GM18868 (cell line): ENCODE data around the gene ZNHIT3.
"Not testable (repeated sequence)": the region's sequence is repeated elsewhere in the genome, so short reads cannot be mapped to it uniquely, and the experiment has no call there.

Source experiments
- ATAC-seq: cut with Tn5 transposase; IDR thresholded peaks from one replicate; pipeline ENCODE4 v1.9.1; 2021; ENCODE audit warnings: mild to moderate bottlenecking, moderate library complexity; ENCODE audit not compliant: unreplicated experiment

The ZNHIT3 gene

DNA sequence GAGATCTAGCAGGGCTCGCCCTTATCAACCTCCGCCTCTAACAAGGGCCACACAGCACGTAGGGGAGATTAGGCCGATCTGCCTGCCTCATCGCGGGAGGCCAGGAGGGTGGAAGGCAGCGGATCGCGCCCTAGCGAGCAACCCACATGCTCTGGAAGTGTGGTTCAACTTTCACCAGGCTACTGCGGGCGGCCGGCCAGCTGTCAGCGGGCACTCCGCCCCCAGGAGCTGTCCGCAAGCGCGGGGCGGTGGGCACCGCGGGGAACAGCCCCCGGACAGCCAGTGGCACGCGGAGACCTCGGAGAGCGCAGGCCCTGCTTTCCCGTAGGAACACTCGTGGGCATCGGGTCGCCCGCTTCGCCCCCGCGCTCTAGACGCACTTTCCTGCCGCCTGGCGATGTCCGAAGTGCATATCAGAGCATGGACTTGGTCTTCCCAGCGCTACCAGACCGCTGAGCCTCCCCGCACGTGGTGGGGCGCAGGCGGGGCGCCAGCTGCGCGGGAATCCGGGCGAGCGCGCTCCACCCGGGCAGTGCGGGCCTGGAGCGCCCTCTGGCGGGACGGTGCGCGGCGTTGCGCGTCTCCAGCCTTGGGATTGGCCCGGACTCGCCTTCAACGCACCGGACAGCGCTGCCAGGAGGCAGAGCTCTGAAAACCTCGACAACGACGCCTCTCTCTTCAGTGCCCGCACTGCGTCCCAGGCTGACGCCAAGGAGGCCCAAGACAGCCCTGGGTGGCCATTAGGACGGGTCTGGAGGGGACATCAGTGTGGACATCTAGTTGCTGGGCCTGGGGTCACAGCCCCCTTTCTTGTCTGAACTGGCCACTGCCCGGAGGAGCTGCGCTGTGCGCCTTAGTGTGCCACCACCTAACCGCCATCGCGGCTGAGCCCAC is 3.6 kb upstream of the ZNHIT3 start:
- no peak for ATAC-seq

DNA sequence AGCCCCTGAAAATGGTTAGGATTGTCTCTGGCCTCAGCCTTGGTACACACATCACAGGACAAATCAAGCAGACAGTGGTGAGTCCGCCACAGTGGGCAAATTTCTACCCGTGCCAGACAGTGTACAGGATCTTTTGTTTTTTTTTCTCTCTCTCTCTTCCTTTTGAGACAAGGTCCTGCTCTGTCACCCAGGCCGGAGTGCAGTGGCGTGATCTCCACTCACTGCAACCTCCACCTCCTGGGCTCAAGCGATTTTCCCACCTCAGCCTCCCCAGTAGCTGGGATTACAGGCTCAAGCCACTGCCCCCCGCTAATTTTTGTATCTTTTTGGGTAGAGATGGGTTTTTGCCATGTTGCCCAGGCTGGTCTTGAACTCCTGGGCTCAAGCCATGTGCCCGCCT is 2.5 kb upstream of the ZNHIT3 start:
- ATAC-seq = not testable (repeated sequence)

DNA sequence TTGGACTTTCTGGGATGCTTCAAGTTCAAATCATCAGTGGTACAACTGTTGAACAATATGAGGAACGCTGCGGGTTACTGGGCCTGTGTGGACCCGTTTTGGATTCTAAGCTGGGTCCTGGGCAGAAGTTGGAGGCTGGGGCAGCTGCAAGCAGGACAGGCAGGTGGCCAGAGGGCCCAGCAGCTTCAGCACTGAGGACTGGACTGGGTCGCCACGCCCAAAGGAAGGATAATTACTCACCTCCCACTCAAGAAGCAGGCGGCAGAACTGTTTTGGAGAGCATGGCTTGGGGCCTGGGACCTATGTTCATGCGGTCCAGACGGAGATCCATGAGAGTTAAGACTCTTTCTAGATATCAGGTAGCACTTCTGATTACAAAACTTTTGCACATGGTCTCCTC is 1.5 kb upstream of the ZNHIT3 start:
- no peak for ATAC-seq

DNA sequence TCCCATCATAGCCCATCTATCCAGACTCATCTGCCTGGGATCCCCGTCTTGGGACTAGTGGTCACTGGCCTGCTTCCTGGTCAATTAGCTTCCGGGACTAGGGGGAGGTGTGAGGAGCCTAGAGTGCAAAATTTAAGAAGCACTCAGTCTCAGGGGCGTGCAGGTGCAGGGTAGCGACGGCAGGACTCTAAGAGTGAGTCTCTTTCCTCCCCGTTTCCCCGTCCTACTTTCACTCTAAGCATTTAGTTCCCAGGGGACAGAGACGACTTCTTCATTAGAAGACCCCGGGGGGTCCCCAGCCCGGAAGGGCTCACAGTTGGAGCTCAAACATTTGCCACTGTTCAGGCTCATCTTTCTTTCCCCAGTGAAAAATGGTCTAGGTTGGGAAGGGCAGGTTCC is 677 bp upstream of the ZNHIT3 start:
- ATAC-seq = no peak

DNA sequence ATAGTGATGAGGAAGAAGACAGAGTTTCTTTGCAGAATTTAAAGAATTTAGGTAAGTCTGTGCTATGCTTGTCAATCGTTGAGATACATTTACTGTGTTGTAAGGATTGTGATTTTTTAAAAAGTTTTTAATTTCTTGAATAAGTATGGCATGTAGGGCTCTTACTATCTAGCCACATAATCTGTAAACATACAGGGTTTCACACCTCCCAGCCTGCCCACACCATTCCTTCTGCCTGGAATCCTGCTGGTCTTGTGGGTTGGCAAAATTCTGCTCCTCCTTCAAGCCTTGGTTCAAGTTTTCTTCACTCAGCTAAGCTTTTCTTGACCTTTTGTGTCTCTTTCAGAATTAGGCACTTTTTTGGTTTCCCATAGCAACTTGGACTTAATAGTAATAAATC is 7.5 kb downstream of the ZNHIT3 start:
- no peak for ATAC-seq

DNA sequence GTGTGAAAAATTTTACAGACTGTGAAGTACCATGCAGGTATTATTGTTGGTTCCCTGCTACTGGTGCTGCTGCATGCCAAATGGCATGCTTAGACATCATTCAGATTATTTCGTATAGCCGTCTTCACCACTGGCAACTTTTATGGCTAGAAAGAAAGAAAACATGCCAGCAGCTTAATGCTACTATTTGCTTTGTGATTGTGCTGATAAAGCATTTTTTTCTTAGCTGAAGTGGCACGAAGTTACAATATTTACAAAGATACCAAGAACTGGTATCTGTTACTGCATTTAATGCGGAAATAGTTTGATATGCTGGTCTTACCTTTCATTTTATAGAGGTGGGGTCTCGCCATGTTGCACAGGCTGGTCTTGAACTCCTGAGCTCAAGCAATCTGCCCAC is 8.2 kb downstream of the ZNHIT3 start:
- ATAC-seq = no peak

DNA sequence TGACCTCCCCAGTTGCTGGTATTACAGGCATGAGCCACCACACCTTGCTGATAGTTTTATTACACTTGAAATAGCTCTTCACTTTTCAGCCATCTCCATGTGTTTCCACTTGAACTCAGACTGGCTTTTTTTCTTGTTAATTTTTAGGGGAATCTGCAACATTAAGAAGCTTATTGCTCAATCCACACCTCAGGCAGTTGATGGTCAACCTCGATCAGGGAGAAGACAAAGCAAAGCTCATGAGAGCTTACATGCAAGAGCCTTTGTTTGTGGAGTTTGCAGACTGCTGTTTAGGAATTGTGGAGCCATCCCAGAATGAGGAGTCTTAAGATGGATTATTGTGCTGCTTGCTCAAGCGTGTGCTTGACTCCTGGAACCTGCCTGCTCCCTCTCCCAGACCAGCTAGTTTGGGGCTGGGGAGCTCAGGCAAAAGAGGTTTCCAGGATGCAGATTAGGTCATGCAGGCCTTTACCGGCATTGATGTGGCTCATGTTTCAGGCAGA is 8.6 kb downstream of the ZNHIT3 start:
- ATAC-seq = no peak

DNA sequence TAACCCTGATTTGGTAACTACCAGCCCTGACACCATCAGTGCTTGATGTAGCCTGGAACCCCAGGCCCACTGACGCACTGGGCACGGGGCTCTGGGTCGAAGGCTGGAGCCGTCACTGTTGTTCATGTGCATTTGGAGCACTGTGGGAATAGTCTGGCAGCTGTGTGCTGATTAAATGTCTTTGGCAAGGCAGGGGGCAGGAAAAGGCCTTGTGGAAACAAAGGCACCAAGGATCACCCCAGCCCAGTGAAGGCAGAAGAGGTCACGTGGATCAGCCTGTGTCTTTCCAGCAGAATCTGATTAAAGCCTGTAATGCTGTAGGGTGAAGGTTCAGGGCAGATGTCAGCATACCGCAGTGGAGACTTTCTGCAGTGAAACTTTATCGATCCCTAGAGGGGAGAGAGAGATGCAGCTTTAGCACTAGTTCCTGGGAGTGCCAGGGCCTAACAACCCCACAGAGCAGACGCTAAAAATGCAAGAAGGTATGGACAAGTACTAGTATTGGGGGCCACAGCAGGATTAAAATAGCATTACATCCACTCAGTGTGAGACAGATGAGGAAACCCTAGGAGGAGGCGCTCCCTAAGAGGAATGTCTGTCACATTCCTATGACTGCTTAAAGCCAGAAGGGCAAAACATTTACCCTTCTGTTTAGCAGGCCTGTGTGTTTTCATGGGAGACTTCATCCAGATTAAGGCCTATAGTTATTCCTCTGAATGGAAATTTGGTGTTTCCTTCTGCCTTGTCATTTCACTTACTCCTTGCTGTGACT is 9.7 kb downstream of the ZNHIT3 start:
- ATAC-seq = no peak

DNA sequence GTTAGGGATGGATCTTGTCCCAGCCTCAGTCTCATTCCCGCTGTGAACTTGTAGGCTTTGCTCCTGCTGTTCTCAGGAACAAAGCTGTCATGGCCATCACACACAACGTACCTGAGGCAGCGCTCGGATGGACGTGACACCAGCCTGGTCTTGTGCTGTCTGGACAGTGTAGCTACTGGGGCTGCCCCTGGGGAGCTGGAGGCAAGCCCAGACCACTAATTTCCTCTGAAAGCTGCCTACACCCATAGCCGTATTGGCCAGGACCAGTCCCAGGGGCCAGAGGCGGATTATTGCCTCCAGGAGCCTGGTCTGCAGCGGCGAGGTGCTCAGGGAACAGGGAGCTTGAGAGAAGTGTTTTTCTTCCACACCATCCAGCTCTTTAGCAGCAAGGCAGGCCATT is 11.7 kb downstream of the ZNHIT3 start:
- no peak for ATAC-seq

DNA sequence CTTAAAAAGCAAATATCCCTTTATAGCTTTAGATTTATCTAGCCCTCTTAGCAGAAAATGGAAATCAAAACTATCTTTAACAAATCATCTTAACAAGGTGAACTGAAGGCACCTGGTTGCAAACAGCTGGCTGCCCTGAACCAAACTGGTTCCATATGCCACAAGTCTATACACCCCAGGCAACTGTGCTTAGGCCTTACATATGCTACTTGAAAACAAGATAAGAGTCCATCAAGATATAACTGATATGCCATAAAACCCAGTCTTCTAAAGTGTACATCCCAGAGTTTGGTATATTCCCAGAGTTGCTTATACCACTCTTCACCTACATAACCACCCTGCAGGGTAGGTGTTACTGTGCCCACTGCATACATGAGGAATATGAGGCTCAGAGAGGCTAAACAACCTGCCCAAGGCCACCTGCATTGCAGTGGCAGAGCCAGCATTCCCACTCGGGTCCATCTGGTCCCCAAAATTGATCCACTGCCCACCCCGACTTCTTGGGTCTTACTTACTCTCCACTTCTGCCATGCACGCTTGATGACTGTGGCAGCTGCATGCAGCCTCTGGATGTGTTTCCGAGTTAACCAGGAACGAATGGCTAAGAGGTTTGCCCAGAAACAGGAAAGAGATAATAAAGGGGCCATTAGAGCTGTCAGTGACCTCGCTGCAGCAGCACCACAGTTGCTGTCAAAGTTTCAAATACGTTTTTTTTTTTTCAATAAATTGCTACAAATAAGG is 12.2 kb downstream of the ZNHIT3 start:
- ATAC-seq = no peak

DNA sequence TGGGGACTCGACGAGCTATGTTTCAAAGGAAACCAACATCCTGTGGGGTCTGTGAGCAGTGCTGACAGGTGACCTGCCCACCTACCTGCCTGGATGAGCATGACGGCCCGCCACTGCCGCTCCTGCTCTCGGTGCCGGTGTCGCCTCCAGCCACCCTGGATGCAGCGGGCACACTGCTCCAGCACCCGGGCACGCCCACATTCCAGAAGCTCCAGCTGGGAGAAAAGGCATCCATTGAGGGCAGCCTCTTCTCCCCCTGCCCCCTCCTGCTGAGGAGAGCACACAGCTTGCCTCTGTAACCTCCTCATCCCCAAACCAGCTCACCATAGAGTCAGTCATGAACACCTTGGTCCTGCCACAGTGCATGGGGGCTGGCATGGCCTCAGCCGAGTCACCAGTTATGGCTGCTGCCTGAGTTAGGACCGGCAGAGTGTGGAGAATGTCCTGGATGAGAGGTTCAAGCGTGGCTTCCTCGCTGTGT is 14.3 kb downstream of the ZNHIT3 start:
- ATAC-seq = no peak

DNA sequence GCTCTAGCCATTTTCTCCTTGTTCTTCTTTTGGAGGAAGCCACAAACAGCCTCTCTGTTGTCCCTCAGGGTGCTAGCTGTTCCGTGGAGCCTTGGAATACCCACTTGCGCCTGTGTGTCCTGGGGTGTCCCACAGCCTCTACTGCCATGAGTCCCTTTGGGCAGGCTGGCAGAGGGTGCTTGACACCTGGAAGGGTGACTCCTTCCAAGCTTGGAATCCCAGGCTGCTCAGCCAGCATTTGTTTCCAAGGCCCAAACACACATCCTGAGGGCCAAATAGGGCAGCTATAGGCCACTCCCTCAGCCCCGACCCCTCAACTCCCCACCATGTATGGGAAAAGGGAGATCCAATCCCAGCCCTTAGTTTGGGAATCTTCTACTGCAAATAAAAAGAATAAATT is 14.9 kb downstream of the ZNHIT3 start:
- ATAC-seq = no peak

DNA sequence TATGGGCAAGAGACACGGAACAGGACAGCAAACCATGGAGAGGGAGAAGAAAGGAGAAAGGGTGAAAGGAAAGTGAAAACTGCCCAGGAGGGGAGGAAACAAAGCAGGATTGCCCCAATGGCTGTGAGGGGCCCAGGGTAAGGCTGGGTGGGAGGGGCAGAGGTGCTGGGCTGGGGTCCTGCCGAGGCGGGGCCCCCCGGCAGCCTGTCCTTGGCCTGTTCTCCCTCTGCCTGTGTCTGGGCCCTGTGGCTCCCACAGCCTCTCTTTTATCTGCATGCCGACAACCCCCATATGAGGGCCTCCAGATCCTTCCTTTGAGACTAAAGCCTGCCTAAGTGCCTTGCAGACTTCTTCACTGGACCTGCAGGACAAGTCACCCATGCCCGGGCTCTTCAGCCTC is 15.5 kb downstream of the ZNHIT3 start:
- ATAC-seq = no peak

DNA sequence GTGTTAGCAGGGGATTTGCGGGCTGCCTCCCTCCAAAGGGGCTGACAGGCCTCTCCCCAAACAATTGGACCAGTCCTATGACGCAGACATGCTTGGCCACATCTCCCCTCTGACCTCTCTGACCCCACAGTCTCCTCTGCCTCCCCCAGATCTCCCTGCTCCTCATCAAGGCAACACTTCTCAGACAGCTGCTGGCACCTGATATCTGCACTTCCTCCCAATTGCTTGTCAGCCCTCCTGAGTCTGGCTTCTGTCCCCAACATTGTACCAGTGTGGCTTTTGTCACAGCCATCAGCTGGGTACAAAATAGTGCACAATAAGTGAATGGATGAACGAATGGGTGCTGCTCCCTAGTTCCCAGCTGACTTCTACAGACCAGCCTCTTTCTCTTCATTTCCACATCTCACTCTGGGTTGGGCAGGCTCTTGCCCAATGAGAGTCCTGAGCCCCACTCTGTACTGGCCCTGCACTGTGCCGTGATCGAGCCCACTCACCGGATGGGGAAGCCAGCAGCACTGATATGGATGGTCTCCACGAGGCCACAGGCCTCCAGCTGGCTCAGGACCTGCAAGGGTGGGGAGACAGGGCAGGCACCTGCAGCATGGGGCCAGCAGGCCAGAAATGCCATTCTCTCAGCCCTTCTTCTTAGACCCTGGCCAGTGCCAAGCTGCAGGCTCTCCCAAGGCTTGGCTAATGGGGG is 17.1 kb downstream of the ZNHIT3 start:
- ATAC-seq = no peak

DNA sequence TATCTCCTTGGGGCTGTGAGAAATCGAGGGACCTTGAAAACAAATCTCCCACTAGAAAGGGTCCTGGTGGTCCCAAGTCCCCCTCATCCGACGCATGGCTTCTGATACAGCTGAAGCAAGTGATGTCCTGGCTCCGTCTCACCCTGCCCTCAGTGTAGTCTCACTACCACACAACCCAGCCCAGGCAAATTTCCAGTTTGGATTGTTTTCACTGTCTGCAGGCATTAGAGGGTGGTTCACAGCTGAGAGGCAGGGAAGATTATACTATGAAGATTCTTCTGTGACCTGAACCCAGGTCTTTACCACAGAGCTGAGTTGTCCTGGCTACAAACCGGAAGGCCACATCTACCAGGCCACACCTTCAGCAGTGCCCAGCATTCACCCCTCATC is 17.7 kb downstream of the ZNHIT3 start:
- no peak for ATAC-seq

DNA sequence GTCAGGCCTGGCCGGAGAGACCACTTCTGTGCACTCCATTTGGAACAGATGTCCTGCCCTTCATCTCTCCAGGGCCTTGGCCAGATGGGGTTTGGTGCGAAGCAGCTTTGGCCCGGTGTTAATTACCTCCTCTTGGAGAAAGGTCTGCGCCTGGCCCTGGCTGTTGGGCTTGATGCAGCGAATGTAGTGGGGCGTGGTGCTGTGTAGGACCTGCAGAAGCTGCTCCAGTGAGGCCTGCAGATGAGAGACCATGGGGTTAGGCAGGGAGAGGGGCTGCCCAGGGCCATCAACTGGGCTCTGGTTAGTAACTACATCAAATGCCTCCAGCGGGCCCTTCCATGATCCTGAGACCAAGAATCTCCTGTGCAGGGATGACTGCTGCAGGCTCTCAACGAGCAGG is 18.7 kb downstream of the ZNHIT3 start:
- no peak for ATAC-seq

DNA sequence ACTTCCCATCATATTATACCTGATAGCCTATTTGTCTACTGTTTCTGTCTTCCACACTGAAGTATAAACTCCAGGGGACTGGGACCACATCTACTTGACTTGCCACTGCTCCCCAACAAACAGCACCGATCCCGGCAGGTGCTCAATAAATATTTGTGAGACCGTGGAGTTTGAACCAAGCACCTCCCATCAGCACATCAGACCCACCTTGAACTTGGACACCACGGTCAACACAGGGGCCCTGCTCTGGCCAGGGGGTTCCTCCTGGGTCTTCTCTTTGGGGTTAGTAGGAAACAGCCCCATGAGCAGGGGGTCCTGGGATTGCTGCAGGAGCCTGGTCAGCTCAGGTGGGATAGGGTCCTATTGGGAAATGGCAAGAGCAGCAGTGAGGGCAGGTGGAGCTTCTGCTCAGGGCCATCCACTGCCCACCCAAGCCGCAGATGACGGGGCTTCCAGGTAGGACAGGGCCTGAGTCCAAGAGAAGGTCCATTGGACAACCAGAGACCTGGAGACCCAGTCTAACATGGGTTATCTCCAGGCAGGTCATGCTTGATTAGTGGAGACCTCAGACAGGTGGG is 19.9 kb downstream of the ZNHIT3 start:
- ATAC-seq = no peak

DNA sequence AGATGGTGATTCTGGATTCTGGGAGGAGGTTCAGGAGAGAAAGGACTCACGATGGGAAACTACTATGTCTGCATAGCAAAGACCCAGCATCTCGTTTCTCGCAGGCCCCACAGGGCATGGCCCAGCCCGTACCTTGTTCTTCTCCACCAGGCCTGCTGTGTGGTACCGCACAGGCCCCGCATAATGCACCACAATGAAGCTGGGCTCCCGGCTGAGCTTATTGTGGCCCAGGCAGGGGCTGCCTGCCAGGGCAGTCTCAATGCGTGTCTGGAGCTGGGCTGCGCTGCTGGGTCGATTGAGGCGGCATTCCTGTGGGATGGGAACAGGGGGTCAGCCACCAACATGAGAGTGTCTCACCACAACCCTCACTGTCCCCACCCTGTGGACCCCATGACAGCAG is 20.4 kb downstream of the ZNHIT3 start:
- ATAC-seq = no peak

DNA sequence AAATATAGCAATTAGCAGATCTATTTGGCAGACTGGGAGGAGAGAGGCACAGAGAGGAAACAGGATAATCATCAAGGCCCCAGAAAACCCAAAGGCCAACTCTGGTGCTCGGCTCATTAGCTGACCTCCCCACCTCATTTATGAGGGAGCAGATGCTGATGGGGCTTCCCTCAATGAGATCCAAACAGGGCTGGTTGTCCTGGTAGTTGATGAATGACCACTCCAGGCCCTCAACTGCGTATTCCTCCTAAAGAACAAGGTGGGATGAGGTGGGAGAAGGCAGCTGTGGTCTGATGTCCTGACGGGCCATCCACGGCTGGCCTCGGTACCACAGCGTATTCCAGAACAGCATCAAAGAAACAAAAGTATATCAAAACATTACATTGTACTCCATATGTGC is 20.8 kb downstream of the ZNHIT3 start:
- no peak for ATAC-seq

DNA sequence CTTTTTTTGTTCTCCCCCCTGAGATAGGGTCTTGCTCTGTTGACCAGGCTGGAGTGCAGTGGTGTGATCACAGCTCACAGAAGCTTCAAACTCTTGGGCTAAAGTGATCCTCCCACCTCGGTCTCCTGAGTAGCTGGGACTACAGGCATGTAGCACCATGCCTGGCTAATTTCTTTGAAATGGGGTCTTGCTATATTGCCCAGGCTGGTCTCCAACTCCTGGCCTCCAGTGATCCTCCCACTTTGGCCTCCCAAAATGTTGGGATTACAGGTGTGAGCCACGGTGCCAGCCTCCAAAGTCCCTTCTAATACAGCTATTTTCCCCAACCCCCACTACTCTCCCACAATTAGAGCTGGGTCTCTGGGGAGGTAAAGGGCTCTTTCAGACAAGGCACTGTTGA is 22.0 kb downstream of the ZNHIT3 start:
- not testable (repeated sequence) for ATAC-seq
